Measurements from ENCODE around the gene KRTAP5-5. TPM values are rescaled to one million over a fixed set of nuclear protein-coding genes. Genes with fewer than 3 reads are reported as not detected.

The KRTAP5-5 gene
- total and polyA plus RNA-seq, 5 experiments from 2014 or later = not detected

- Mint-ChIP-seq H3K9me3 (no peaks in the 10 kb centered on the region), H3K4me3 (no peak overlapping the region), H3K4me1 (peaks cover 0 to 6% (median 3%) of the 10 kb centered on the region in 4 donors), H3K27ac (no peak overlapping the region), H3K27me3 (peaks cover 26 to 53% (median 36%) of the 10 kb centered on the region in 5 donors), H3K36me3 (no peaks in the 10 kb centered on the region)
- ATAC-seq (no peak), DNase-seq (no peak)
- POLR2A ChIA-PET = no interaction called here
Measured at GRCh38 chr11:1618231-1618630, 11.3 kb upstream of the KRTAP5-5 start.

GRCh38 chr11:1619449-1619848 is 10.1 kb upstream of the KRTAP5-5 start:
- H3K9me3 Mint-ChIP-seq = no peaks in the 10 kb centered on the region
- peak overlapping the region in 1 of 10 donors; percentile 10 for H3K27ac Mint-ChIP-seq
- peaks cover 26 to 41% (median 32%) of the 10 kb centered on the region in 5 donors for H3K27me3 Mint-ChIP-seq
- H3K4me3 Mint-ChIP-seq = peak overlapping the region in 2 of 10 donors; percentile 33 to 45
- ATAC-seq (peak in 1 of 2 donors; percentile 61), DNase-seq (no peak)
- H3K36me3 Mint-ChIP-seq = no peaks in the 10 kb centered on the region
- POLR2A ChIA-PET = no interaction called here
- peaks cover 0 to 6% (median 3%) of the 10 kb centered on the region in 4 donors for H3K4me1 Mint-ChIP-seq

- no peaks in the 10 kb centered on the region for H3K9me3 Mint-ChIP-seq
- DNase-seq (no peak), ATAC-seq (no peak)
- H3K36me3 Mint-ChIP-seq = no peaks in the 10 kb centered on the region
- no peak within 1 kb of the TSS for H3K4me3 Mint-ChIP-seq
- H3K27me3 Mint-ChIP-seq = peaks cover 10 to 20% (median 14%) of the 10 kb centered on the region in 5 donors
- POLR2A ChIA-PET = no interaction called here
- peak within 1 kb of the TSS in 1 of 10 donors; percentile 28 for H3K27ac Mint-ChIP-seq
- peaks cover 0 to 6% (median 3%) of the 10 kb centered on the region in 4 donors for H3K4me1 Mint-ChIP-seq
Measured at GRCh38 chr11:1622086-1622485, 7.5 kb upstream of the KRTAP5-5 start, which contains the start of gene KRTAP5-4. Gene KRTAP5-4 (minus strand): TSS chr11:1622138. CDS start chr11:1622093, 45 bp downstream.

GRCh38 chr11:1623716-1624115 is 5.9 kb upstream of the KRTAP5-5 start:
- Mint-ChIP-seq H3K36me3 (no peaks in the 10 kb centered on the region), H3K27me3 (peaks cover 7 to 14% (median 12%) of the 10 kb centered on the region in 5 donors), H3K4me1 (peaks cover 0 to 6% (median 4%) of the 10 kb centered on the region in 4 donors), H3K9me3 (no peaks in the 10 kb centered on the region), H3K27ac (no peak overlapping the region), H3K4me3 (no peak overlapping the region)
- ATAC-seq (no peak), DNase-seq (no peak)
- POLR2A ChIA-PET = no interaction called here

- peaks cover 4 to 18% (median 14%) of the 10 kb centered on the region in 5 donors for H3K27me3 Mint-ChIP-seq
- ATAC-seq = no peak
- H3K4me3 Mint-ChIP-seq = no peak overlapping the region
Measured at GRCh38 chr11:1624621-1625020, 5.0 kb upstream of the KRTAP5-5 start.

GRCh38 chr11:1625541-1625940 is 4.0 kb upstream of the KRTAP5-5 start:
- no peak for DNase-seq
- POLR2A ChIA-PET = interaction anchor here (1.0 kb wide), 1 partner anchor 32 kb away, joined by 5 read pairs; no protein-coding TSS in a partner anchor
- no peak for ATAC-seq
- peaks cover 6 to 20% (median 14%) of the 10 kb centered on the region in 5 donors for H3K27me3 Mint-ChIP-seq
- H3K36me3 Mint-ChIP-seq = no peaks in the 10 kb centered on the region
- peaks cover 0 to 10% (median 3%) of the 10 kb centered on the region in 4 donors for H3K4me1 Mint-ChIP-seq
- H3K9me3 Mint-ChIP-seq = no peaks in the 10 kb centered on the region
- H3K4me3 Mint-ChIP-seq = no peak overlapping the region
- H3K27ac Mint-ChIP-seq = peak overlapping the region in 1 of 10 donors; percentile 29

More at GRCh38 chr11:1624621-1625020, 5.0 kb upstream of the KRTAP5-5 start:
- POLR2A ChIA-PET = no interaction called here
- Mint-ChIP-seq H3K36me3 (no peaks in the 10 kb centered on the region), H3K9me3 (no peaks in the 10 kb centered on the region), H3K4me1 (peaks cover 0 to 9% (median 2%) of the 10 kb centered on the region in 4 donors), H3K27ac (no peak overlapping the region)
- DNase-seq = no peak

GRCh38 chr11:1628506-1629325 is 859 bp upstream of the KRTAP5-5 start:
- peak; percentile 81 to 97 for ATAC-seq
- POLR2A ChIA-PET = no interaction called here
- no peaks in the 10 kb centered on the region for H3K36me3 Mint-ChIP-seq
- H3K9me3 Mint-ChIP-seq = no peaks in the 10 kb centered on the region
- H3K27me3 Mint-ChIP-seq = peaks cover 15 to 36% (median 23%) of the 10 kb centered on the region in 5 donors
- peak in 9 of 10 donors; percentile 29 to 70 (median 57) for DNase-seq
- peaks cover 4 to 19% (median 10%) of the 10 kb centered on the region in 4 donors for H3K4me1 Mint-ChIP-seq
- H3K27ac Mint-ChIP-seq = no peak overlapping the region
- H3K4me3 Mint-ChIP-seq = no peak overlapping the region

GRCh38 chr11:1630271-1630670 is 696 bp downstream of the KRTAP5-5 start:
- Mint-ChIP-seq H3K4me3 (no peak overlapping the region), H3K4me1 (peaks cover 4 to 19% (median 10%) of the 10 kb centered on the region in 4 donors), H3K27me3 (peaks cover 15 to 43% (median 26%) of the 10 kb centered on the region in 5 donors), H3K36me3 (no peaks in the 10 kb centered on the region), H3K27ac (no peak overlapping the region), H3K9me3 (no peaks in the 10 kb centered on the region)
- POLR2A ChIA-PET = no interaction called here
- no peak for DNase-seq
- no peak for ATAC-seq

GRCh38 chr11:1631066-1631568 is 1.5 kb downstream of the KRTAP5-5 start:
- Mint-ChIP-seq H3K27ac (no peak overlapping the region), H3K36me3 (no peaks in the 10 kb centered on the region), H3K27me3 (peaks cover 17 to 43% (median 23%) of the 10 kb centered on the region in 5 donors), H3K4me3 (no peak overlapping the region), H3K9me3 (no peaks in the 10 kb centered on the region), H3K4me1 (peaks cover 4 to 19% (median 10%) of the 10 kb centered on the region in 4 donors)
- POLR2A ChIA-PET = interaction anchor here (1.1 kb wide), 1 partner anchor 42 kb away, joined by 3 read pairs; no protein-coding TSS in a partner anchor
- no peak for DNase-seq
- ATAC-seq = no peak

GRCh38 chr11:1632053-1632714 is 2.6 kb downstream of the KRTAP5-5 start:
- Mint-ChIP-seq H3K27me3 (peaks cover 17 to 44% (median 25%) of the 10 kb centered on the region in 5 donors), H3K4me3 (peak overlapping the region in 3 of 10 donors; percentile 10 to 53 (median 14)), H3K9me3 (no peaks in the 10 kb centered on the region), H3K36me3 (no peaks in the 10 kb centered on the region), H3K4me1 (peaks cover 4 to 19% (median 10%) of the 10 kb centered on the region in 4 donors), H3K27ac (no peak overlapping the region)
- POLR2A ChIA-PET = interaction anchor here (1.1 kb wide), 1 partner anchor 43 kb away, joined by 3 read pairs; no protein-coding TSS in a partner anchor
- ATAC-seq = no peak
- no peak for DNase-seq

- H3K4me1 Mint-ChIP-seq = peaks cover 3 to 16% (median 10%) of the 10 kb centered on the region in 4 donors
- no peak overlapping the region for H3K4me3 Mint-ChIP-seq
- H3K36me3 Mint-ChIP-seq = no peaks in the 10 kb centered on the region
- DNase-seq (no peak), ATAC-seq (no peak)
- no peak overlapping the region for H3K27ac Mint-ChIP-seq
- H3K9me3 Mint-ChIP-seq = no peaks in the 10 kb centered on the region
- peaks cover 17 to 44% (median 25%) of the 10 kb centered on the region in 5 donors for H3K27me3 Mint-ChIP-seq
- POLR2A ChIA-PET = no interaction called here
Measured at GRCh38 chr11:1633864-1634263, 4.3 kb downstream of the KRTAP5-5 start.

- Mint-ChIP-seq H3K27ac (no peak overlapping the region), H3K36me3 (no peaks in the 10 kb centered on the region), H3K9me3 (no peaks in the 10 kb centered on the region), H3K4me3 (no peak overlapping the region), H3K27me3 (peaks cover 9 to 42% (median 25%) of the 10 kb centered on the region in 5 donors), H3K4me1 (peaks cover 0 to 14% (median 8%) of the 10 kb centered on the region in 4 donors)
- DNase-seq = no peak
- ATAC-seq = no peak
- POLR2A ChIA-PET = no interaction called here
Measured at GRCh38 chr11:1636291-1636950, 6.8 kb downstream of the KRTAP5-5 start.

Data from naive thymus-derived CD8-positive, alpha-beta T cell (primary cell).